ENCODE measurements around the gene GNL2. TPM values are rescaled to one million over a fixed set of nuclear protein-coding genes. Genes with fewer than 3 reads are reported as not detected.

Gene GNL2
- total RNA-seq, 1 donor from 2014 or later: 52.3 TPM

DNA sequence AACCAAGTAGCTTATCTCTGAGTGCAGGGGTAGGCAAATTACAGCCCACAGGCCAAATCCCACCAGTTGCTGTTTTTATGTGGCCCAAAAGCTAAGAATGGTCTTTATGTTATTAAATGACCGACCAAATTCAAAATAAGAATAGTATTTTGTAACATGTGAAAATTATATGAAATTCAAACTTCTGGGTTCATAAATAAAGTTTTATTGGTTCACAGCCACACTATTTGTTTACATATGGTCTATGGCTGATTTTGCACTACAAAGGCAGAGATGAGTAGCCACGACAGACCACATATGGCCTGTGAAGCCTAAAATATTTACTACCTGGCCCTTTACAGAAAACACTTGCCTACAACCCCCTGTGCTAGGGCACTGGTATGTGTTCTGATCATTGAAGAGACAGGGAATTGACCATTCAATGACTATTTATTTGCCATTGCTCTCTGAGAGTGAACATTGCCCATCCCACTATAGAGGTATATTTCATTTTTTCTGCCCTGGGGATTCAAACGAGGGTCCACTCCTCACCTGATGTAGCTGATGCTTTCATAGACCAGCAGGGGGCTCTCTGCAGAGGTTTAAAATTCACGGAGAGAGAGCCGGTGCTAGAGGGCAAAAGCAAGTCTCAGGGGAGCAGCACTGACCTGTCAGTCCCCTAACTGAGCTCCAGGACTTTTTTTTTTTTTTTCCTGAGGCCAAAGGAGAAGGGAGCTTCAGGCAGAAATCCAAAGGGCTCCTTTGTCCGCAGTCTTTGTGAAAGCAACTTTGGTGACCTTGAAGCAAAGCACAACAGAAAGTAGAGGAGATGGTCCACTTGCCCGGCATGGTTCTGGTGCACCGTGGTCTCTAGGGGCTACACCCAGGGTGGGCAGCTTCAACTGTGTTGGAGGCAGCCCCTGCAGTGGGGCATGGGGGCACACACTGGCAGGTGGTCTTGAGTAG lies 7.3 kb upstream of the GNL2 start:
- peaks cover 13% of the 10 kb centered on the region for H3K4me1 Mint-ChIP-seq (ENCODE audit: unreplicated experiment)
- H3K27ac Mint-ChIP-seq (ENCODE audit: unreplicated experiment): no peak overlapping the region
- H3K36me3 Mint-ChIP-seq (ENCODE audit: unreplicated experiment): no peaks in the 10 kb centered on the region
- peaks cover 21% of the 10 kb centered on the region for H3K27me3 Mint-ChIP-seq (ENCODE audit: unreplicated experiment)
- H3K9me3 Mint-ChIP-seq (ENCODE audit: unreplicated experiment): no peaks in the 10 kb centered on the region
- TF ChIP-seq, protein P1, sequence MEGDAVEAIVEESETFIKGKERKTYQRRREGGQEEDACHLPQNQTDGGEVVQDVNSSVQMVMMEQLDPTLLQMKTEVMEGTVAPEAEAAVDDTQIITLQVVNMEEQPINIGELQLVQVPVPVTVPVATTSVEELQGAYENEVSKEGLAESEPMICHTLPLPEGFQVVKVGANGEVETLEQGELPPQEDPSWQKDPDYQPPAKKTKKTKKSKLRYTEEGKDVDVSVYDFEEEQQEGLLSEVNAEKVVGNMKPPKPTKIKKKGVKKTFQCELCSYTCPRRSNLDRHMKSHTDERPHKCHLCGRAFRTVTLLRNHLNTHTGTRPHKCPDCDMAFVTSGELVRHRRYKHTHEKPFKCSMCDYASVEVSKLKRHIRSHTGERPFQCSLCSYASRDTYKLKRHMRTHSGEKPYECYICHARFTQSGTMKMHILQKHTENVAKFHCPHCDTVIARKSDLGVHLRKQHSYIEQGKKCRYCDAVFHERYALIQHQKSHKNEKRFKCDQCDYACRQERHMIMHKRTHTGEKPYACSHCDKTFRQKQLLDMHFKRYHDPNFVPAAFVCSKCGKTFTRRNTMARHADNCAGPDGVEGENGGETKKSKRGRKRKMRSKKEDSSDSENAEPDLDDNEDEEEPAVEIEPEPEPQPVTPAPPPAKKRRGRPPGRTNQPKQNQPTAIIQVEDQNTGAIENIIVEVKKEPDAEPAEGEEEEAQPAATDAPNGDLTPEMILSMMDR (IDR thresholded peaks at IDR 0.05): peak; percentile 69
- no peak overlapping the region for H3K4me3 Mint-ChIP-seq (ENCODE audit: unreplicated experiment)
- no peak for DNase-seq (ENCODE audit: extremely low spot score, unreplicated experiment)

DNA sequence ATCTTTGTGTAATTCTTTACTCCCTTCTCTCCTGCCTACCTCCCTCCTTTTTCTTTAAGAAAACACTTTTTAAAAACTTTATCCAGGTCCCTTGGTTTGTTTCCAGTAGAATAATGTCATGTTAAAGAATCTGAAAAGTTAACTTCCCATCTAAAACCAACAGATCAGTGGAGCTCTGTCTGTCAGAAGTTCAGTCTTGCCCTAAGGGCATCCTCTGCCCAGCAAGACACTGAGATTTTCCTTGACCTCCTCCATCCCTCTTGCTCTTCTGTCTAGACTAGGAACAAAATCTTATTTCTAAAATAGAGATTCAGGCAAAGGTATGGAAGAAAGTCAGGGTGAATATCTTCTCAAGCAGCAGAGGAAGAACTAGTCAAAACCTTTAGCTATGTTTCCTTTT lies 5.7 kb upstream of the GNL2 start:
- Mint-ChIP-seq H3K4me1 (ENCODE audit: unreplicated experiment) (peaks cover 13% of the 10 kb centered on the region), H3K9me3 (ENCODE audit: unreplicated experiment) (no peaks in the 10 kb centered on the region), H3K27me3 (ENCODE audit: unreplicated experiment) (peaks cover 22% of the 10 kb centered on the region), H3K36me3 (ENCODE audit: unreplicated experiment) (no peaks in the 10 kb centered on the region), H3K4me3 (ENCODE audit: unreplicated experiment) (no peak overlapping the region), H3K27ac (ENCODE audit: unreplicated experiment) (peak overlapping the region; percentile 39)
- no peak for DNase-seq (ENCODE audit: extremely low spot score, unreplicated experiment)
- TF ChIP-seq, protein P1 (IDR thresholded peaks at IDR 0.05): no peak

DNA sequence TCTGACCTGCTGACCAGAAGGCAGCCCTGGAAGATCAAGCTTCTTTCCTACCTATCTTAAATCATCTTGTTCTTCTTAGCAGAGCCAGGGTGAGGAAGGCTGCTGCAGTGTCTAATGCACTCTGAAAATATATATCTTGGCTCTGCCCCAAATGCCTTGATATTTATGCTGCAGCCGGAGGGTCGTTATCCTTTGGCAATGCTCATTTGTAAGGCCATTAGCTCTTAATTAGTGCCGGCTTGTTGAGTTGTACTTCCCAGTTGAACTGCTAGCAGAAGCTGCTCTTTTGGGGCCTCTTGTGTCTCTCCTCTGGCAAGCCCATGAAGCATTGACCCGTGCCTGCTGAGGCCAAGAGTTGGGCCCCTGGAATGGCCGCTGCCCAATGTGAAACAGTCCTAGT lies 4.2 kb upstream of the GNL2 start:
- no peak overlapping the region for H3K27ac Mint-ChIP-seq (ENCODE audit: unreplicated experiment)
- H3K27me3 Mint-ChIP-seq (ENCODE audit: unreplicated experiment): peaks cover 21% of the 10 kb centered on the region
- no peak overlapping the region for H3K4me3 Mint-ChIP-seq (ENCODE audit: unreplicated experiment)
- no peaks in the 10 kb centered on the region for H3K9me3 Mint-ChIP-seq (ENCODE audit: unreplicated experiment)
- no peak for DNase-seq (ENCODE audit: extremely low spot score, unreplicated experiment)
- H3K36me3 Mint-ChIP-seq (ENCODE audit: unreplicated experiment): no peaks in the 10 kb centered on the region
- TF ChIP-seq, protein P1 (IDR thresholded peaks at IDR 0.05): no peak
- peaks cover 26% of the 10 kb centered on the region for H3K4me1 Mint-ChIP-seq (ENCODE audit: unreplicated experiment)

DNA sequence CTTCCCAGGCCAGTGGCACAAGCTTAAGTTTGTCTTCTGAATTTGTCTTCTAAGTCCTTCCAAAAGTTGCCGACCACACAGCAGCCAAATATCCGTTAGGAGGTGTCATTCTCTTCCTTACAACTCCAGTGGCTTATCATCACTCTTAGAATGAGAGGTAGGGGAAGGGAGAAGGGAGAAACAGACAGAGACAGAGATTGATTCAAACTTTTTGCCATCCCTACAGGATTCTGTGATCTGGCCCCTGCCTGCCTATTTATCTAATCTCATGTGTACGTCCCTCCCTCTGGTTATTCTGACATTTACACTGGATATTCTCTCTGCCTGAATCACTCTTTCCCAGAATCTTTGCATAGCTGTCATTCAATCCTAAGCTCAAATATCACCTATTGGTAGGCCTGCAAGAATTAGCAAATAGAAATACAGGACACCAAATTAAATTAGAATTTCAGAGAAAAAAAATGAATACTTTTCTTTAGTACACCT lies 488 bp upstream of the GNL2 start:
- Mint-ChIP-seq H3K4me1 (ENCODE audit: unreplicated experiment) (peaks cover 34% of the 10 kb centered on the region), H3K27ac (ENCODE audit: unreplicated experiment) (peak overlapping the region; percentile 98), H3K4me3 (ENCODE audit: unreplicated experiment) (peak overlapping the region; percentile 99), H3K9me3 (ENCODE audit: unreplicated experiment) (no peaks in the 10 kb centered on the region), H3K27me3 (ENCODE audit: unreplicated experiment) (peaks cover 3% of the 10 kb centered on the region), H3K36me3 (ENCODE audit: unreplicated experiment) (peaks cover 8% of the 10 kb centered on the region)
- TF ChIP-seq, protein P1 (IDR thresholded peaks at IDR 0.05): no peak
- no peak for DNase-seq (ENCODE audit: extremely low spot score, unreplicated experiment)

DNA sequence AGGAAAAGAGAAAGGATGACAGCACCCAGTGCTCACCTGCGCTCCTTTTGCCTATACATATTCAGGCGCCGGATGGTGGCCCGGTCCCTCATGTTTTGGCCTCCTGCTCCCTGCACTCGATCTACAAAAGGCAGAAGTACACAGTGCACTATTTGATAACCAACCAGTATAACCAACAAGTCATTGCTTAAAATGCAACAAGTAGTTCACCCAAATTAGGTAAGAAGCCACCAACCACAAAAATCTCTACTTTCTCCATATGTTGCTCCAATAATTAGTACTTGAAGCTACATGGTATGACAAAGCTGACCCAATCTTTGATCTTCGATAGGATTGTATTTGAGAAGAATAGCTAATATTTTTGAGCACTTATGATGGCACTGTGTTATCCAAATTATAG lies 2.0 kb downstream of the GNL2 start:
- Mint-ChIP-seq H3K27ac (ENCODE audit: unreplicated experiment) (no peak overlapping the region), H3K27me3 (ENCODE audit: unreplicated experiment) (peaks cover 3% of the 10 kb centered on the region), H3K9me3 (ENCODE audit: unreplicated experiment) (no peaks in the 10 kb centered on the region), H3K4me3 (ENCODE audit: unreplicated experiment) (peak overlapping the region; percentile 18), H3K4me1 (ENCODE audit: unreplicated experiment) (peaks cover 30% of the 10 kb centered on the region), H3K36me3 (ENCODE audit: unreplicated experiment) (peaks cover 23% of the 10 kb centered on the region)
- TF ChIP-seq, protein P1 (IDR thresholded peaks at IDR 0.05): no peak
- DNase-seq (ENCODE audit: extremely low spot score, unreplicated experiment): no peak

Measured in osteocyte (in vitro differentiated cells).